22Rv1 (cell line): ENCODE results near the gene ATP5F1D.

Source experiments
- CTCF ChIP-seq: fragments of 450-650 bp; IDR thresholded peaks from 2 replicates; pipeline ENCODE4 v1.5.1; 2017; ENCODE audit warnings: mild to moderate bottlenecking
- ZFX ChIP-seq: fragments of 450-650 bp; IDR thresholded peaks from 2 replicates; pipeline ENCODE4 v1.6.1; 2017; ENCODE audit warnings: antibody characterized with exemption, borderline replicate concordance

DNA sequence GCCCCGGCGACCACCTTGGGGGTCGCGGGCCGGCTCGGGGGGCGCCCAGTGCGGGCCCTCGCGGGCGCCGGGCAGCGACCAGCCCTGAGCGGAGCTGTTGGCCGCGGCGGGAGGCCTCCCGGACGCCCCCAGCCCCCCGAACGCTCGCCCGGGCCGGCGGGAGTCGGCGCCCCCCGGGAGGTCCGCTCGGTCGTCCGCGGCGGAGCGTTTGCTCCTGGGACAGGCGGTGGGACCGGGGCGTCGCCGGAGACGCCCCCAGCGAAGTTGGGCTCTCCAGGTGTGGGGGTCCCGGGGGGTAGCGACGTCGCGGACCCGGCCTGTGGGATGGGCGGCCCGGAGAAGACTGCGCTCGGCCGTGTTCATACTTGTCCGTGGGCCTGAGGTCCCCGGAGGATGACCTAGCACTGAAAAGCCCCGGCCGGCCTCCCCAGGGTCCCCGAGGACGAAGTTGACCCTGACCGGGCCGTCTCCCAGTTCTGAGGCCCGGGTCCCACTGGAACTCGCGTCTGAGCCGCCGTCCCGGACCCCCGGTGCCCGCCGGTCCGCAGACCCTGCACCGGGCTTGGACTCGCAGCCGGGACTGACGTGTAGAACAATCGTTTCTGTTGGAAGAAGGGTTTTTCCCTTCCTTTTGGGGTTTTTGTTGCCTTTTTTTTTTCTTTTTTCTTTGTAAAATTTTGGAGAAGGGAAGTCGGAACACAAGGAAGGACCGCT lies 35.2 kb upstream of the ATP5F1D start:
- no peak for TF ChIP-seq CTCF
- no peak for TF ChIP-seq ZFX
